GM19452 (cell line): ENCODE results near the gene SLC9A1.
A peak's percentile ranks its signal among the peaks of the same experiment; 100 is the strongest.
"Not testable (repeated sequence)": the region's sequence is repeated elsewhere in the genome, so short reads cannot be mapped to it uniquely, and the experiment has no call there.

ENCODE experiments used
- ATAC-seq: cut with Tn5 transposase; IDR thresholded peaks from one replicate; pipeline ENCODE4 v1.9.1; 2021; ENCODE audit not compliant: unreplicated experiment

Gene SLC9A1

GRCh38 chr1:27135541-27136235 lies 19.2 kb downstream of the SLC9A1 start:
- no peak for ATAC-seq

- ATAC-seq: no peak
Measured at GRCh38 chr1:27133991-27134390, 20.9 kb downstream of the SLC9A1 start.

GRCh38 chr1:27133158-27133557 lies 21.8 kb downstream of the SLC9A1 start:
- no peak for ATAC-seq

- ATAC-seq: no peak
Measured at GRCh38 chr1:27132624-27133023, 22.3 kb downstream of the SLC9A1 start.

- ATAC-seq: no peak
Measured at GRCh38 chr1:27132147-27132546, 22.8 kb downstream of the SLC9A1 start.

GRCh38 chr1:27130798-27131197 lies 24.1 kb downstream of the SLC9A1 start:
- no peak for ATAC-seq

GRCh38 chr1:27129225-27129624 lies 25.7 kb downstream of the SLC9A1 start:
- no peak for ATAC-seq

GRCh38 chr1:27127419-27127818 lies 27.5 kb downstream of the SLC9A1 start:
- no peak for ATAC-seq

- no peak for ATAC-seq
Measured at GRCh38 chr1:27126391-27126790, 28.5 kb downstream of the SLC9A1 start.

- ATAC-seq: not testable (repeated sequence)
Measured at GRCh38 chr1:27125125-27125524, 29.8 kb downstream of the SLC9A1 start.

- no peak for ATAC-seq
Measured at GRCh38 chr1:27124405-27124804, 30.5 kb downstream of the SLC9A1 start.

- ATAC-seq: no peak
Measured at GRCh38 chr1:27122652-27123051, 32.3 kb downstream of the SLC9A1 start.

- ATAC-seq: no peak
Measured at GRCh38 chr1:27120854-27121253, 34.1 kb downstream of the SLC9A1 start.

GRCh38 chr1:27118440-27118689 lies 36.6 kb downstream of the SLC9A1 start:
- ATAC-seq: no peak

- ATAC-seq: no peak
Measured at GRCh38 chr1:27117733-27118439, 37.0 kb downstream of the SLC9A1 start.

GRCh38 chr1:27116697-27117096 lies 38.2 kb downstream of the SLC9A1 start:
- no peak for ATAC-seq

- no peak for ATAC-seq
Measured at GRCh38 chr1:27116232-27116631, 38.7 kb downstream of the SLC9A1 start.

- ATAC-seq: no peak
Measured at GRCh38 chr1:27114546-27114945, 40.4 kb downstream of the SLC9A1 start.

GRCh38 chr1:27113861-27114260 lies 41.1 kb downstream of the SLC9A1 start:
- ATAC-seq: no peak

GRCh38 chr1:27111626-27112573 lies 43.0 kb downstream of the SLC9A1 start:
- peak; percentile 88 for ATAC-seq

- ATAC-seq: no peak
Measured at GRCh38 chr1:27109103-27109822, 45.7 kb downstream of the SLC9A1 start.
